Stimulated activated CD4-positive, alpha-beta T cell treated with anti-CD3 and anti-CD28 coated beads, Interleukin-12 subunit alpha, Interleukin-12 subunit beta, amount 100 ng/mL, for 48 hours (primary cell): ENCODE results near the gene PRSS57.
"Not testable (repeated sequence)": the region's sequence is repeated elsewhere in the genome, so short reads cannot be mapped to it uniquely, and the experiment has no call there.

Source experiments
- DNase-seq, 3 donors: peaks; one replicate each; pipeline ENCODE4 v3.0.0-alpha.2; 2020; ENCODE audit warnings: low read depth in 2 of 3, low spot score in 1 of 3

The PRSS57 gene

GRCh38 chr19:695352-695949, at the start of gene PRSS57:
PRSS57 (minus strand) TSS chr19:695452; CDS start chr19:695430, 22 bp downstream.
- no peak for DNase-seq

DNA sequence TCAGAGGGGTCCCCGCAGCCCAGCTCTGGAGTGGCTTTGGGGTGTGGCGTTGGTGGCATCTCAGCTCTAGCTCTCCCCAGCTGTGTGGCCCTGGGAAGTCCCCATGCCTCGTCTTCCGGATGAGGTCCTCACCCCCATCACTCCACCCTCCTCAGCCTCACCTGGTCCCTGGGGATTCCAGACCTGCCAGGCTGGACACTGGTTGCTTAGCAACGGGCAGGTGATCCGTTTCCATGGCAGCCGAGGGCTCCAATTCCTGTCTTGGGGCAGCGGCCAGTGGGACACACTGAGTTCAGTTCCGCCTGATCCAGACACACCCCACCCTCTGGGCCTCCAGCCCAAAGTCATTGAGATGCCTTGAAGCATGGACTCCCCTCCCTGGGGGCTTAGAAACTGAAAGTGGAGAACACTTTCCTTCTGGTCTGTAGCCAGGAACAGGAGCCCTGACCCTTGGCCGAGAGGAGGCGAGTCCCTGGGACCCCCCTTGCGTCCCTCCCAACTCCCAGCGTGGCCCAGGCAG, 48.0 kb upstream of the PRSS57 start:
- DNase-seq: no peak

DNA sequence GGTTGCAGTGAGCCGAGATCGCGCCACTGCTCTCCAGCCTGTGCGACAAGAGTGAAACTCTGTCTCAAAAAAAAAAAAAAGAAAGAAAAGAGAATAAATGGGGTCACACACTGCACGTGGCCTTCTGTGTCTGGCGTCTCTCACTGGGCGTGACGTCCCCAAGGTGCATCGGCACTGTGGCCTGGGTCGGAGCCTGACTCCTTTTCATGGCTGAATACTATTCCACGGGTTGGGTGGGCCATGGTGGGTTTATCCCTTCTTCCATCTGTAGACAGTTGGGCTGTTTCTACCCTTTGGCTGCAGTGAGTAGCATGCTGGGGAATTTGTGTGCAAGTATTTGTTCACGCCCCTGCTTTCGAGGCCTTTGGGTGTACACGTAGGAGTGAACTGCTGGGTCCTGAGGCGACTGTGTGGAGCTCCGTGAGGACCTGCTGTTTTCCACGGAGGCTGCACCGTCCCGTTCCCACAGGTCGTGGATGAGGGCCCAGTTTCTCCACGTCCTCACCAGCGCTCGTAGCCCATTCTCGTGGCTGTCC, 47.4 kb upstream of the PRSS57 start:
- DNase-seq: no peak

DNA sequence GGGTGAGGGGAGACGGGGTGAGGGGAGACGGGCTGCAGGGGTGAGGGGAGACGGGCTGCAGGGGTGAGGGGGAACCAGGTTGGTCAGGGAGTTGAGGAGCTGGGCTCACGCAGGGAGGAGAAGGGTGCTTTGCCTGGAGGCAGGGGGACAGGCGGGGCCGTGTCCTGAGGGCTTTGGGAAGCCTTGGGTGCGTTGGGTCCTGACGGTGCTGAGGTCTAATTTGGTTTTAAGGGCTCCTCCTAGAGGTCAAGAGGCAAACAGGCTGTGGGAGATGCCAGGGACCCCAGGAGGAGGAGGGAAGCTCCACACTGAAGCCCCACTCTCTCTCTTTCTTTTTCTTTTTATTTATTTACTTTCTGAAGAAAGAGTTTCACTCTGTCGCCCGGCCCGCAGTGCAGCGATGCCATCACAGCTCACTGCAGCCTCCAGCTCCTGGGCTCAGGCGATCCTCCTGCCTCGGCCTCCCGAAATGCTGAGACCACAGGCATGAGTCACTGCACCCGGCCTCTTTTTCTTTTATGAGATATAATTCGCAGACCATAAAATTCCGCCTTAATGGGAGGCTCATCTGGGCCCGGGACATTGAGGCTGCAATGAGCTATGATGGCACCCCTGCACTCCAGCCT, 46.4 kb upstream of the PRSS57 start:
- DNase-seq: no peak

- DNase-seq: not testable (repeated sequence)
These were observed 45.7 kb upstream of the PRSS57 start for GRCh38 chr19:740816-741505.

GRCh38 chr19:739998-740715, 44.9 kb upstream of the PRSS57 start:
- DNase-seq: no peak

DNA sequence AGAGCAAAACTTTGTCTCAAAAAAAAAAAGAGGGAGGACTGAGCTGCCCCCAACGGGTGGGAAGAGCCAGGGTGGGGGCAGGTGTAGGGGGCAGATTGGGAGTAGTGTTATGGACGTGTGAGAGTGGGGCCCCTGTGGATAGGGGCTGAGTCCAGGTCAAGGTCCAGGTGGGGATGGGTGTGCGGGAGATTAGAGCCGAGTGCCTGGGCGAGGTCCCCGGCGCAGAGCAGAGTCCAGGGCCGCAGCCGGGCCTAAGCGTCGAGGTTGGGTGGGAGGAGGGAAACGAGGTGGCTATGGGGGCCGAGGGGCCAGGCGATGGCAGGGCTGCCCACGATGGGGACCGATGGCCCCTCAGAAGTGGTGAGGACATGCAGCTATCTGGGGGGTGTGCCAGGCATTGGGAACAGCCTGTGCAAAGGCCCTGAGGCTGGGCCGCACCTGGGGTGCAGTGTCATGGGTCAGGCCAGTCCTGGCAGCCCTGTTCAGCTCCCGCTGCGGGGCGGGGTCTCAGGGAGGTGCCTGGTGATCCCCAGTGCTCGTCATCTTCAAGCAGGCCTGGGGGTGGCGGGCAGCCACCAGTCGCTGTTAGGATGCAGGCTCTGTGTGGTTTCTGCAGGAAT, 43.4 kb upstream of the PRSS57 start:
- DNase-seq: no peak

- DNase-seq: peak; percentile 22 to 48 (median 42)
These were observed 42.4 kb upstream of the PRSS57 start for GRCh38 chr19:737591-738093.

- DNase-seq: no peak
These were observed 40.9 kb upstream of the PRSS57 start for GRCh38 chr19:736125-736524.

- no peak for DNase-seq
These were observed 39.5 kb upstream of the PRSS57 start for GRCh38 chr19:734716-735115.

DNA sequence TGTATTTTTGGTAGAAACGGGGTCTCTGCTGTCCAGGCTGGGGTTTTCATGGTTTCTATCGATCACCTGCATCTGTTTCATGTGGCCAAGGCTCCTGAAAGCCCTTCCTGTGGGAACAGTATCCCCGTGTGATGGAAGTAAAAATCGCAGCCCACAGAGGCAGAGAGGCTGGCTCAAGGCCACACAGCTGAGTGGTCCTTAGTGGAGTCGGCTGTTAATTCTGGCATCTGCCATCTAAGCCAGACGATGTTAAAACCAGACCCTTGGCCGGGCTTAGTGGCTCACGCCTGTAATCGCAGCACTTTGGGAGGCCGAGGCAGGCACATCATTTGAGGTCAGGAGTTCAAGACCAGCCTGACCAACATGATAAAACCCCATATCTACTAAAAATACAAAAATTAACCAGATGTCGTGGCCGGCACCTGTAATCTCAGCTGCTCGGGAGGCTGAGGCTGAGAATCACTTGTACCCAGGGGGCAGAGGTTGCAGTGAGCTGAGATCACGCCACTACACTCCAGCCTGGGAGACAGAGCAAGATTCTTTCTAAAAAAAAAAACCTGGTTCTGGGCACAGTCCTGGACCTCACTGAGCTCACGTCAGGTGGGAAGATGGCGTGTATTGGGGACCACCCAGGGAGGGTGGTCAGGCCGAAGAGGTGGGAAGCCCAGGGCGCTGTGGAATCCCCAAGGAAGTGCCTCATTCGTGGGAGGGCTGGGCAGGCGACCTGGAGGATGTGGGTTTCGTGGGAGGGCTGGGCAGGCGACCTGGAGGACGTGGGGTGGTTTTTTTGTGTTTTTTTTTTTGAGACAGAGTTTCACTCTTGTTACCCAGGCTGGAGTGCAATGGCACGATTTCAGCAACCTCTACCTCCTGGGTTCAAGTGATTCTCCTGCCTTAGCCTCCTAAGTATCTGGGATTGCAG, 37.2 kb upstream of the PRSS57 start:
- DNase-seq: no peak

DNA sequence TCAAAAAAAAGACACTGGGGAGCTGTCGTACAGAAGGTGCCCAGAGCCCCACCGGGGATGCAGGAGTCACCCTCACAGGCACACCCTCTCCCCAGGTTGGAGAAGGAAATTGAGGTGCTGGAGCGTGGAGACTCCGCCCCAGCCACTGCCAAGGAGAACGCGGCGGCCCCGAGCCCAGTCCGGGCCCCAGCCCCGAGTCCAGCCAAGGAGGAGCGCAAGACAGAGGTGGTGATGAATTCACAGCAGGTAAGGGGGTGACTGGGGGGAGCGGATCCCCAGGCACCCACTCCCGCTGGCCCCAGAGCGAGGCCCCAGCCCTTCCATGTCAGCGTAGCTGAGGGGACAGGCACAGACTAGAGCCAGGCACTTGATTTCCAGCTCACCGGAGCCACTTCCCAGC, 35.7 kb upstream of the PRSS57 start:
- DNase-seq: no peak

- no peak for DNase-seq
These were observed 34.9 kb upstream of the PRSS57 start for GRCh38 chr19:729965-730668.

GRCh38 chr19:729564-729963, 34.3 kb upstream of the PRSS57 start:
- not testable (repeated sequence) for DNase-seq

DNA sequence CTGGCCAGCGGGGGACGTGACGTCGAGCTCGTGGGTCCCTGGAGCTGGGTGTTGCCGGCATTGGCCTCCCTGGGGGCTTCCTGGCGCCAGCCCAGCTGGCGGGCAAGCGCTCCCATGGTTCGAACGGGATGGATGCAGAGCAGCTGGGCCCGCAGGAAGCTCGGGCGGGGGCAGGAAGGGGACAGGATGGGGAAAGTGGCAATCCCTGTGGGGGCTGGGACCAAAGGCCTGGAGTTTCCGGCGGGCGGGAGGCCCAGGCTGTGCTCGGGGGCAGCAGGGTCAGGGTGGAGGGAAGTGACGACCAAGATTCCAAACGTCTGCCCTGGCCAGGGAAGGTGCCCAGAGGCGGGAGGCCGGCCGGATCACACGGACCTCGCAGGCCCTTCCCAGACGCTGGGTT, 32.8 kb upstream of the PRSS57 start:
- DNase-seq: no peak

GRCh38 chr19:726993-727956, 32.0 kb upstream of the PRSS57 start:
- no peak for DNase-seq

GRCh38 chr19:725461-726089, 30.3 kb upstream of the PRSS57 start:
- no peak for DNase-seq
